Neural cell (in vitro differentiated cells): ENCODE data around the gene NEXN.

ENCODE experiments used
- CTCF ChIP-seq: fragments of 450-650 bp; IDR thresholded peaks from 2 replicates; pipeline ENCODE4 v1.5.1; 2014; ENCODE audit warnings: antibody characterized with exemption, mild to moderate bottlenecking, moderate library complexity; ENCODE audit not compliant: poor library complexity, severe bottlenecking
- EZH2 ChIP-seq: fragments of 200-600, 300-800 bp; shearing (Covaris generic), sonication (generic); IDR thresholded peaks from 2 replicates; pipeline ENCODE4 v1.6.1; 2014; ENCODE audit warnings: antibody characterized with exemption, low read length, borderline replicate concordance, mild to moderate bottlenecking; ENCODE audit not compliant: insufficient read depth, poor library complexity, severe bottlenecking
- POLR2AphosphoS5 ChIP-seq: IDR thresholded peaks from 2 replicates; pipeline ENCODE4 v1.6.1; 2012
- RAD21 ChIP-seq: fragments of 450-650 bp; conservative IDR thresholded peaks from 2 replicates; pipeline ENCODE4 v1.6.1; 2014; ENCODE audit warnings: antibody characterized with exemption, mild to moderate bottlenecking, moderate library complexity
- TAF1 ChIP-seq: IDR thresholded peaks from 2 replicates; pipeline ENCODE4 v1.6.1; 2012; ENCODE audit warnings: low read depth

- TF ChIP-seq CTCF (no peak), EZH2 (no peak), POLR2AphosphoS5 (no peak), TAF1 (no peak), RAD21 (no peak)
These were observed 2.8 kb downstream of the NEXN start for GRCh38 chr1:77891200-77891599.
